NB4 (cell line): ENCODE measurements around the gene HRH2.

Experiments
- DNase-seq: peaks from one replicate; pipeline ENCODE4 v3.0.0; 2010; ENCODE audit warnings: low read depth
- H3K4me3 ChIP-seq: one replicate; pipeline ENCODE4 v1.5.1; 2011; ENCODE audit warnings: mild to moderate bottlenecking, low read depth, low read length, moderate library complexity
- MYC ChIP-seq: IDR thresholded peaks from 2 replicates; pipeline ENCODE4 v1.6.1; 2011; ENCODE audit warnings: low read depth, low read length
- POLR2A ChIP-seq: IDR thresholded peaks from 2 replicates; pipeline ENCODE4 v1.6.1; 2011; ENCODE audit warnings: mild to moderate bottlenecking; ENCODE audit not compliant: insufficient read length; ENCODE audit errors: extremely low read depth
- TF ChIP-seq, protein P1 (sequence below): IDR thresholded peaks from one replicate; pipeline ENCODE4 v1.5.1; 2012; ENCODE audit warnings: low read depth, low read length
- TF ChIP-seq, protein P2 (sequence below): IDR thresholded peaks from 2 replicates; pipeline ENCODE4 v1.6.1; 2011; ENCODE audit warnings: low read depth, low read length

The HRH2 gene

DNA sequence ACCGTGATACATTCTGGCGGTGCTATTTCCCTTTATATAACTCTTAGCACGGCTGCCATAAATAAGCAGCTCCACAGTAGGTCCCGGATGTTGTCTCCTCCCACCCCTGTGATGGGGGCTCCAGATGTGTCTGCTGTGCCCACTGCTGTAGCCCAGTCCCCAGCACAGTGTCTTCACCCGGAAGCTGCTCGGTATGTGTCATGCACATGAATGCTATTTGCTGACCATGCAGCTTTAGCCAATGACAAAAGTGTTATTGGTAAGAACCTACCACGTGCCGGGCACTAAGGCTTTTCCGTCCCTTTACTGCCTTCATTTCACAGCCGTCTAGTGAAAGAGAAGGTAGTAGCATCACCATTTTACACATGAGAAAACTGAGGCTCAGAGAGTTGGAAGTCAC, 20.2 kb downstream of the HRH2 start:
- no peak overlapping the region for H3K4me3 ChIP-seq
- no peak for DNase-seq
- TF ChIP-seq, protein P1, sequence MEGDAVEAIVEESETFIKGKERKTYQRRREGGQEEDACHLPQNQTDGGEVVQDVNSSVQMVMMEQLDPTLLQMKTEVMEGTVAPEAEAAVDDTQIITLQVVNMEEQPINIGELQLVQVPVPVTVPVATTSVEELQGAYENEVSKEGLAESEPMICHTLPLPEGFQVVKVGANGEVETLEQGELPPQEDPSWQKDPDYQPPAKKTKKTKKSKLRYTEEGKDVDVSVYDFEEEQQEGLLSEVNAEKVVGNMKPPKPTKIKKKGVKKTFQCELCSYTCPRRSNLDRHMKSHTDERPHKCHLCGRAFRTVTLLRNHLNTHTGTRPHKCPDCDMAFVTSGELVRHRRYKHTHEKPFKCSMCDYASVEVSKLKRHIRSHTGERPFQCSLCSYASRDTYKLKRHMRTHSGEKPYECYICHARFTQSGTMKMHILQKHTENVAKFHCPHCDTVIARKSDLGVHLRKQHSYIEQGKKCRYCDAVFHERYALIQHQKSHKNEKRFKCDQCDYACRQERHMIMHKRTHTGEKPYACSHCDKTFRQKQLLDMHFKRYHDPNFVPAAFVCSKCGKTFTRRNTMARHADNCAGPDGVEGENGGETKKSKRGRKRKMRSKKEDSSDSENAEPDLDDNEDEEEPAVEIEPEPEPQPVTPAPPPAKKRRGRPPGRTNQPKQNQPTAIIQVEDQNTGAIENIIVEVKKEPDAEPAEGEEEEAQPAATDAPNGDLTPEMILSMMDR, result no peak
- TF ChIP-seq, protein P2, sequence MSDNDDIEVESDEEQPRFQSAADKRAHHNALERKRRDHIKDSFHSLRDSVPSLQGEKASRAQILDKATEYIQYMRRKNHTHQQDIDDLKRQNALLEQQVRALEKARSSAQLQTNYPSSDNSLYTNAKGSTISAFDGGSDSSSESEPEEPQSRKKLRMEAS, result no peak
- TF ChIP-seq POLR2A, result no peak
- no peak for TF ChIP-seq MYC

DNA sequence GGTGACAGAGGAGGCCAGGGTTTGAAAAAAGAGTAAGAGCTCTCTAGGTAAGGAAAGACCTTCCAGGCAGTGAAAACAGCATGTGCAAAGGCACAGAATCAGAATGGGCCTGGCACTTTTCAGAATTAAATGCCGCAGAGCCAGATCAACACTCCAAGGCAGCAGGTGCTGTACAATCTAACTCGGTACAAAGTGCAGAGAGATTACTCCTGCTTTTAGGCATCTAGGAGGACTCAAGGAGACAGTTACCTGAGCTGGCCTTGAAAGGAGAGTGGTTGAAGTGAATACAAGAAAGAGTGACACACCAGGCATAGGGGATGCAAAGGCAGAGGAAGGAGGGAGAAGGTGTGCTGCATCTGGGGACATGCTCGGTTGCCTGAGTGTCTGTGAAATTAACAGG, 21.5 kb downstream of the HRH2 start:
- no peak overlapping the region for H3K4me3 ChIP-seq
- no peak for DNase-seq
- TF ChIP-seq MYC, result no peak

DNA sequence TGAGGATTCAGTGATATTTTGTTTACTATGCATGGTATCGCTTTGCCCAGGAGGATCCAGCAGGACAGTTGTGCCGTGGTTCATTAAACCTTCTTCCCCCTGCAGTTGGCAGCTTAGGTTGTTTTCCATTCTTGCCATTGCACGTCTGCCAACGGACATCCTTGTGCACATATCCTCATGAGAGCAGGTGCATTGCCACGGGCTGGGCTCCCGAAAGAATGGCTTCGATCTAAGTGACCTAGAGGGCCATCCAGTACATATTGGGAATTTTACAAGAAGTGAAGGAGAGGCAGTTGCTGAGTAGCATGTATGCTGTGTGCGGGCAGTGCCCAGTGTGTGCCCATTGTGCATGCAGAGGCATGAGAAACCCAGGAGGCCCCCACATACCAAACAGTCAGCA, 22.1 kb downstream of the HRH2 start:
- H3K4me3 ChIP-seq, result no peak overlapping the region
- TF ChIP-seq, protein P2, result no peak
- TF ChIP-seq MYC, result no peak
- TF ChIP-seq, protein P1, result no peak
- TF ChIP-seq POLR2A, result no peak
- no peak for DNase-seq

DNA sequence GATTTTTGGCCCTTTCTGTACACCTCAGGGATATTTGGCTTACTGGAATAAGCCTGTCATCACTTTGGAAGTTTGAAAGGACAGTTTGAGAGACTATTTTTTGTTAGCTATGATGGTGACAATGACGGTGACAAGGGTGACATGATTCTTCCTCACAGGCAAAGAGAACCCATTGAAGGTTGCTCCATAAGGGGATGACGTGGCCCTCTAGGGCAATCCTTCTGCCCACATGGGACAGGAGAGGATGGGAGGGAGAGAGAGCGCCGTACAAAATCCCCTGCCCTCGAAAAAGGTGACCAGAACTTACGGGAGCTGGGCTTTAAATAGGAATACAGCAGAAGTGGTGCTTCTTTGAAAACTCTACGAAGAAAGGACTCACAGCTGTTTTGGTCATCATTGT, 22.6 kb downstream of the HRH2 start:
- TF ChIP-seq, protein P2, result no peak
- no peak for TF ChIP-seq POLR2A
- TF ChIP-seq, protein P1, result no peak
- TF ChIP-seq MYC, result no peak
- no peak for DNase-seq
- no peak overlapping the region for H3K4me3 ChIP-seq

DNA sequence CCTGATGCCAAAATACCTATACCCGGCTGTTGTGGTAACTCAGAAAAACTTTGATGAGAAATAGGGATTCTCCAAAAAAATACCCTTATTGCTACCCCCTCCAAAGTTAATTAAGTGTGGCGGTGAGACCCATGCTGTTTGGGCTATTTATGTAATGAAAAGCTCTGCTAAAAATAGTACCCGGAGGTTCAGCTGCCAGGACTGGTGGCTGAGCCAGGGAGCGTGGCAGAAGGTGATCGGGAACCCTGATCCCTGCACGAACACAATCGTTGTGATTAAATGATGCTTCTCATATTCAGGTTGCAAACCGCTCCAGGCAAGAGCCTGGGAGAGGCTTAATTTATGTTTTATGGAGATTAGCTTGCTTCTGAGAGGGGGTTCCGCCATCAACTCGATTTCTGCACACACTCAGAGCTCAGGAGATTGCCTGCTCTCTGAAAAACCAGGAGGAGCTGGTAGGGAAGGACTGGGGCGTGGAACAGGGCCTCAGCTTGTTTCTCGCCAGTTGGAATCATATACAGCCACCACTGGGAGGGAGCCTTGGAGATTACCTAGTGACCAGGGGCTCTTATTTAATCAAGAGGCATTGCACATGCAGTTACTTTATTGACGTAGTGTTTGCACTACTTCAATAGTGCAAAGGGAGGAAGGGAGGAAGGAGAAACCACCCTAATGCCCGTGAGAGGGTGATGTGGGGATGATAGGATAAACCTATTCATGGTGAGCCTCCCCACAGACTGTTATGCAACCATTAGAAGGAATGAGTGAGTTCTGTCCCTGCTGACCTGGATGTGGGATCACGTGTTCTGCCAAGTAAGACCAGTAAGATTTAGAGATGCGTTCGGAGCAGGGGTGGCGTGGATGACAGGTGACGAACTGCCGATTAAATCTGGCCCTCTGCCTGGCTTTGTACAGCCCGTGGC, 23.4 kb downstream of the HRH2 start:
- peak; percentile 15 for DNase-seq
- H3K4me3 ChIP-seq, result no peak overlapping the region
- TF ChIP-seq MYC, result no peak
- TF ChIP-seq, protein P1, result no peak
- TF ChIP-seq POLR2A, result no peak
- TF ChIP-seq, protein P2, result no peak

DNA sequence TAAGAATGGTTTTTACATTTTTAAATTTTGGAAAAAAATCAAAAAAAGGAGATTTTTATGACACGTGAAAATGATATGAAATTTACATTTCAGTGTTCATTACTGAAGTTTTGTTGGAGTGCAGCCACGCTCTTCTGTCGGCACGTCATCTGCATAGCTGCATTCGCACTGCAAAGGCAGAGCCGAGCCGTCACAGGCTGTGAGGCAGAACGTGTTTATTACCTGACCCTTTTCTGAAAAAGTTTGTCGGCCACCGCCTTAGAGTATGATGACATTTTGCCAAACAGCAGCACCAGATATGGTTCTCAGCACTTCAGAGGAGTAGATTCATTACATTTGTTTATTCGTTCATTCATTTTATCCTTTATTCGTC, 24.1 kb downstream of the HRH2 start:
- TF ChIP-seq, protein P1, result no peak
- TF ChIP-seq MYC, result no peak
- no peak for TF ChIP-seq POLR2A
- TF ChIP-seq, protein P2, result no peak
- no peak for DNase-seq
- H3K4me3 ChIP-seq, result no peak overlapping the region
